Peyer's patch (tissue), 4 donors: Measurements from ENCODE around the gene RFX2. TPM values are rescaled to one million over a fixed set of nuclear protein-coding genes. Genes with fewer than 3 reads are reported as not detected.

Source experiments
- DNase-seq, 3 donors: peaks; one replicate each; pipeline ENCODE4 v3.0.0-alpha.2; 2017 to 2019
- H3K27ac ChIP-seq, 4 donors: fragments of 200-600 bp; sonication (generic); one replicate each; pipeline ENCODE4 v1.5.1; 2016 to 2019
- H3K27me3 ChIP-seq, 2 donors: fragments of 200-600 bp; sonication (generic); one replicate each; pipeline ENCODE4 v1.5.1; 2019
- H3K36me3 ChIP-seq, 3 donors: fragments of 200-600 bp; sonication (generic); one replicate each; pipeline ENCODE4 v1.5.1; 2016 to 2019
- H3K4me1 ChIP-seq, 4 donors: fragments of 200-600 bp; sonication (generic); one replicate each; pipeline ENCODE4 v1.5.1; 2016 to 2019
- H3K4me3 ChIP-seq, 4 donors: fragments of 200-600 bp; sonication (generic); 1 replicate in 3 of 4; 2 replicates in 1 of 4; pipeline ENCODE4 v1.5.1; 2016 to 2019; ENCODE audit warnings: mild to moderate bottlenecking in 1 of 4
- H3K9me3 ChIP-seq, 4 donors: fragments of 200-600 bp; sonication (generic); one replicate each; pipeline ENCODE4 v1.5.1; 2016 to 2019; ENCODE audit warnings: mild to moderate bottlenecking in 1 of 4
- POLR2A ChIP-seq, 2 donors: fragments of 450-650 bp; IDR thresholded peaks; one replicate each; pipeline ENCODE4 v1.5.1; 2017; ENCODE audit warnings: antibody characterized with exemption in 2 of 2, mild to moderate bottlenecking in 2 of 2, moderate library complexity in 2 of 2
- total RNA-seq, 4 donors: library from RNA; depleted of rRNA; stranded (reverse); fragments of >200 nt; gene quantifications; one replicate each; pipeline ENCODE4 v1.1.0, GENCODE V29; 2016
- TF ChIP-seq, protein P1 (sequence below), 6 experiments: fragments of 450-650 bp in 4 of 6; fragments of 200-600 bp in 2 of 6; sonication (generic) in 1 of 6; IDR thresholded peaks; one replicate each; pipeline ENCODE4 v1.5.1; 2017 to 2019; ENCODE audit warnings: antibody characterized with exemption in 6 of 6, mild to moderate bottlenecking in 3 of 6, moderate library complexity in 1 of 6

RFX2 gene
- total RNA-seq, 4 donors from 2014 or later: 2.6 to 33.9 (median 10.3) TPM

GRCh38 chr19:6060600-6061375, 49.5 kb downstream of the RFX2 start:
- peaks cover 0 to 82% (median 12%) of the 10 kb centered on the region in 4 donors for H3K4me1 ChIP-seq
- TF ChIP-seq, protein P1, sequence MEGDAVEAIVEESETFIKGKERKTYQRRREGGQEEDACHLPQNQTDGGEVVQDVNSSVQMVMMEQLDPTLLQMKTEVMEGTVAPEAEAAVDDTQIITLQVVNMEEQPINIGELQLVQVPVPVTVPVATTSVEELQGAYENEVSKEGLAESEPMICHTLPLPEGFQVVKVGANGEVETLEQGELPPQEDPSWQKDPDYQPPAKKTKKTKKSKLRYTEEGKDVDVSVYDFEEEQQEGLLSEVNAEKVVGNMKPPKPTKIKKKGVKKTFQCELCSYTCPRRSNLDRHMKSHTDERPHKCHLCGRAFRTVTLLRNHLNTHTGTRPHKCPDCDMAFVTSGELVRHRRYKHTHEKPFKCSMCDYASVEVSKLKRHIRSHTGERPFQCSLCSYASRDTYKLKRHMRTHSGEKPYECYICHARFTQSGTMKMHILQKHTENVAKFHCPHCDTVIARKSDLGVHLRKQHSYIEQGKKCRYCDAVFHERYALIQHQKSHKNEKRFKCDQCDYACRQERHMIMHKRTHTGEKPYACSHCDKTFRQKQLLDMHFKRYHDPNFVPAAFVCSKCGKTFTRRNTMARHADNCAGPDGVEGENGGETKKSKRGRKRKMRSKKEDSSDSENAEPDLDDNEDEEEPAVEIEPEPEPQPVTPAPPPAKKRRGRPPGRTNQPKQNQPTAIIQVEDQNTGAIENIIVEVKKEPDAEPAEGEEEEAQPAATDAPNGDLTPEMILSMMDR (IDR thresholded peaks at IDR 0.05): no peak
- TF ChIP-seq POLR2A (IDR thresholded peaks at IDR 0.05): no peak
- DNase-seq: peak in 1 of 3 donors; percentile 44

GRCh38 chr19:6059988-6060599, 50.2 kb downstream of the RFX2 start:
- TF ChIP-seq, protein P1 (IDR thresholded peaks at IDR 0.05): no peak
- TF ChIP-seq POLR2A (IDR thresholded peaks at IDR 0.05): no peak
- Histone ChIP-seq H3K27ac (peak overlapping the region in 3 of 4 donors; percentile 17 to 92 (median 62)), H3K4me1 (peaks cover 0 to 80% (median 12%) of the 10 kb centered on the region in 4 donors)

More at GRCh38 chr19:6060600-6061375, 49.5 kb downstream of the RFX2 start:
- Histone ChIP-seq H3K27me3 (no peaks in the 10 kb centered on the region), H3K9me3 (no peaks in the 10 kb centered on the region), H3K27ac (peak overlapping the region; percentile 49 to 92 (median 66)), H3K36me3 (no peaks in the 10 kb centered on the region), H3K4me3 (no peak overlapping the region)

DNA sequence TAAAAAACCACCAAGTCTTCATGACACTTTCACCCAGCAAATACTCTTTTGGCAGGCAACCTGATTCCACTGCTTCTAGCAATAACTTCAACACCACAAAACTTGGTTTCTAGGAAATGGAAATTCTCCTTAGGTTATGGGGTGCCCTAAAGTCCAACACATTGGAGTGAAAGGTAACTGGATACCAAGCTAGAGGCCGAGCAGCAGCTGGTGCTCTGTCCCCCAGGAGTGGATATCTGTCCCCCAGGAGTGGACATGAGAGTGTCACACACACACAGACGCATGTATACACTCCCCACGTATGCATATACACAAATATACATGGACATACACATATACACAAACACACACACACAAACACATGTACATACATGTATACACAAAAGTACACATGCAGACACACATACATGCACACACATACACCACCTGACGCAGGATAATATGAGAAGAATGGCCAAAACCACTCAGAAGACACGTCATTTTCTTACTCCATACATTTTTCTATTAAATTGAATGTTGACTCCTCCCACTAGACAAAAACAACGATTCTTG, 50.8 kb downstream of the RFX2 start:
- Histone ChIP-seq H3K4me3 (no peak overlapping the region), H3K36me3 (no peaks in the 10 kb centered on the region), H3K27me3 (no peaks in the 10 kb centered on the region), H3K4me1 (peaks cover 0 to 74% (median 12%) of the 10 kb centered on the region in 4 donors), H3K27ac (peak overlapping the region in 2 of 4 donors; percentile 3 to 92), H3K9me3 (no peaks in the 10 kb centered on the region)
- no peak for DNase-seq
- TF ChIP-seq POLR2A (IDR thresholded peaks at IDR 0.05): no peak
- TF ChIP-seq, protein P1 (IDR thresholded peaks at IDR 0.05): no peak

More at GRCh38 chr19:6059988-6060599, 50.2 kb downstream of the RFX2 start:
- no peak overlapping the region for H3K4me3 ChIP-seq
- no peaks in the 10 kb centered on the region for H3K27me3 ChIP-seq
- peak in 1 of 3 donors; percentile 33 for DNase-seq
- no peaks in the 10 kb centered on the region for H3K36me3 ChIP-seq
- no peaks in the 10 kb centered on the region for H3K9me3 ChIP-seq

GRCh38 chr19:6058518-6059201, 51.6 kb downstream of the RFX2 start:
- peak in 1 of 3 donors; percentile 27 for DNase-seq
- TF ChIP-seq, protein P1 (IDR thresholded peaks at IDR 0.05): no peak
- no peak for TF ChIP-seq POLR2A (IDR thresholded peaks at IDR 0.05)
- peaks cover 0 to 66% (median 12%) of the 10 kb centered on the region in 4 donors for H3K4me1 ChIP-seq
- H3K4me3 ChIP-seq: no peak overlapping the region
- no peaks in the 10 kb centered on the region for H3K36me3 ChIP-seq
- peak overlapping the region; percentile 65 to 92 (median 84) for H3K27ac ChIP-seq
- H3K9me3 ChIP-seq: no peaks in the 10 kb centered on the region
- H3K27me3 ChIP-seq: no peaks in the 10 kb centered on the region
